ENCODE data around the gene GDAP1L1. TPM values are rescaled to one million over a fixed set of nuclear protein-coding genes. Genes with fewer than 3 reads are reported as not detected.

The GDAP1L1 gene
- polyA plus RNA-seq, 3 donors, result not detected

- Histone ChIP-seq H4K20me1 (ENCODE audit: insufficient read depth, low read length) (no peaks in the 10 kb centered on the region), H3K9ac (ENCODE audit: insufficient read depth, low read length, poor library complexity, severe bottlenecking) (no peak overlapping the region), H3K4me1 (ENCODE audit: control insufficient read depth in 1 of 2, insufficient read depth in 2 of 2, low read length in 2 of 2) (no peaks in the 10 kb centered on the region), H3K9me3 (replicated peaks in 1 of 2; ENCODE audit: control insufficient read depth in 1 of 2, insufficient read depth in 1 of 2, low read length in 2 of 2) (no peaks in the 10 kb centered on the region), H3K79me2 (ENCODE audit: insufficient read depth, low read length) (no peaks in the 10 kb centered on the region), H3K36me3 (replicated peaks in 1 of 2; ENCODE audit: control insufficient read depth in 1 of 2, insufficient read depth in 2 of 2, low read length in 2 of 2) (no peaks in the 10 kb centered on the region), H3K27me3 (ENCODE audit: control insufficient read depth in 2 of 2, insufficient read depth in 2 of 2, low read length in 2 of 2) (no peaks in the 10 kb centered on the region), H3K4me2 (replicated peaks; ENCODE audit: extremely low read depth, low read length, poor library complexity, severe bottlenecking) (no peak overlapping the region), H2AFZ (ENCODE audit: insufficient read depth, low read depth, low read length, poor library complexity, severe bottlenecking) (no peak overlapping the region), H3K4me3 (replicated peaks in 1 of 3; ENCODE audit: low read depth in 2 of 3, low read length in 3 of 3) (no peak overlapping the region), H3K27ac (ENCODE audit: low read depth in 1 of 2, low read length in 2 of 2) (no peak overlapping the region)
- intact Hi-C loops (cut with micrococcal nuclease), result no loop called here
- no peak for DNase-seq
- H3K27ac Mint-ChIP-seq, result no peak overlapping the region
- no peak for TF ChIP-seq CTCF (IDR thresholded peaks at IDR 0.05)
- no peak overlapping the region for H3K4me3 Mint-ChIP-seq
- no peaks in the 10 kb centered on the region for H3K36me3 Mint-ChIP-seq
- WGBS (ENCODE audit: insufficient coverage), result 87% methylated on average over 10 of the region's 17 CpGs
- H3K4me1 Mint-ChIP-seq, result no peaks in the 10 kb centered on the region
- peaks cover 0 to 1% (median 0%) of the 10 kb centered on the region in 7 donors for H3K9me3 Mint-ChIP-seq
- peaks cover 0 to 3% (median 0%) of the 10 kb centered on the region in 3 donors for H3K27me3 Mint-ChIP-seq (ENCODE audit: low read depth in 3 of 3)
Observed at GRCh38 chr20:44228465-44229258, 18.4 kb upstream of the GDAP1L1 start.

- H3K79me2 ChIP-seq (ENCODE audit: insufficient read depth, low read length), result no peaks in the 10 kb centered on the region
- no peak overlapping the region for H3K4me2 ChIP-seq (replicated peaks; ENCODE audit: extremely low read depth, low read length, poor library complexity, severe bottlenecking)
- H3K4me1 Mint-ChIP-seq, result no peaks in the 10 kb centered on the region
- no peak overlapping the region for H3K9ac ChIP-seq (ENCODE audit: insufficient read depth, low read length, poor library complexity, severe bottlenecking)
- no peaks in the 10 kb centered on the region for H3K4me1 ChIP-seq (ENCODE audit: control insufficient read depth in 1 of 2, insufficient read depth in 2 of 2, low read length in 2 of 2)
- no peak overlapping the region for H3K27ac ChIP-seq (ENCODE audit: low read depth in 1 of 2, low read length in 2 of 2)
- no peak for DNase-seq
- no peak for TF ChIP-seq CTCF (IDR thresholded peaks at IDR 0.05)
- H3K36me3 Mint-ChIP-seq, result no peaks in the 10 kb centered on the region
- H3K9me3 ChIP-seq (replicated peaks in 1 of 2; ENCODE audit: control insufficient read depth in 1 of 2, insufficient read depth in 1 of 2, low read length in 2 of 2), result no peaks in the 10 kb centered on the region
- no peak overlapping the region for H2AFZ ChIP-seq (ENCODE audit: insufficient read depth, low read depth, low read length, poor library complexity, severe bottlenecking)
- no peak overlapping the region for H3K4me3 ChIP-seq (replicated peaks in 1 of 3; ENCODE audit: low read depth in 2 of 3, low read length in 3 of 3)
- H3K9me3 Mint-ChIP-seq, result no peaks in the 10 kb centered on the region
- H3K4me3 Mint-ChIP-seq, result no peak overlapping the region
- peak overlapping the region in 1 of 7 donors; percentile 25 for H3K27ac Mint-ChIP-seq
- no peaks in the 10 kb centered on the region for H3K36me3 ChIP-seq (replicated peaks in 1 of 2; ENCODE audit: control insufficient read depth in 1 of 2, insufficient read depth in 2 of 2, low read length in 2 of 2)
- H3K27me3 Mint-ChIP-seq (ENCODE audit: low read depth in 3 of 3), result peaks cover 0 to 4% (median 0%) of the 10 kb centered on the region in 3 donors
- no peaks in the 10 kb centered on the region for H3K27me3 ChIP-seq (ENCODE audit: control insufficient read depth in 2 of 2, insufficient read depth in 2 of 2, low read length in 2 of 2)
- 96% methylated on average over 7 of the region's 7 CpGs for WGBS (ENCODE audit: insufficient coverage)
- H4K20me1 ChIP-seq (ENCODE audit: insufficient read depth, low read length), result no peaks in the 10 kb centered on the region
- intact Hi-C loops (cut with micrococcal nuclease), result no loop called here
Observed at GRCh38 chr20:44231193-44231592, 15.9 kb upstream of the GDAP1L1 start.

All from CD14-positive monocyte (primary cell).